Mesendoderm (in vitro differentiated cells): Measurements from ENCODE around the gene BABAM2.

Experiments
- DNase-seq: peaks from one replicate; pipeline ENCODE4 v3.0.0; 2013
- H2AK5ac ChIP-seq: 2 replicates; pipeline ENCODE4 v1.6.1; 2013; ENCODE audit warnings: low read length, inconsistent platforms
- H2BK120ac ChIP-seq: 2 replicates; pipeline ENCODE4 v1.6.1; 2013; ENCODE audit warnings: low read depth, mild to moderate bottlenecking, low read length, moderate library complexity, mixed read lengths
- H2BK15ac ChIP-seq: replicated peaks from 2 replicates; pipeline ENCODE4 v1.6.1; 2013; ENCODE audit warnings: low read depth, mild to moderate bottlenecking, moderate library complexity
- H2BK5ac ChIP-seq: 2 replicates; pipeline ENCODE4 v1.6.1; 2013; ENCODE audit warnings: low read length, inconsistent platforms
- H3K18ac ChIP-seq: 2 replicates; pipeline ENCODE4 v1.6.1; 2013; ENCODE audit warnings: mild to moderate bottlenecking, low read length, mixed read lengths
- H3K23ac ChIP-seq: one replicate; pipeline ENCODE4 v1.6.1; 2013; ENCODE audit warnings: low read length
- H3K27ac ChIP-seq: 2 replicates; pipeline ENCODE4 v1.5.1; 2013; ENCODE audit warnings: low read depth, mild to moderate bottlenecking, inconsistent platforms, low read length, moderate library complexity
- H3K27me3 ChIP-seq: 2 replicates; pipeline ENCODE4 v1.6.1; 2013; ENCODE audit warnings: low read length, control low read depth, mild to moderate bottlenecking, inconsistent platforms; ENCODE audit not compliant: insufficient read depth, poor library complexity
- H3K36me3 ChIP-seq: 2 replicates; pipeline ENCODE4 v1.6.1; 2013; ENCODE audit warnings: low read length, inconsistent platforms; ENCODE audit not compliant: control insufficient read depth, insufficient read depth
- H3K4ac ChIP-seq: one replicate; pipeline ENCODE4 v1.6.1; 2013; ENCODE audit warnings: low read depth, mild to moderate bottlenecking, low read length, moderate library complexity
- H3K4me1 ChIP-seq: 2 replicates; pipeline ENCODE4 v1.6.1; 2013; ENCODE audit warnings: low read depth, low read length, inconsistent platforms; ENCODE audit not compliant: control insufficient read depth
- H3K4me2 ChIP-seq: 2 replicates; pipeline ENCODE4 v1.6.1; 2013; ENCODE audit warnings: low read length
- H3K4me3 ChIP-seq: 2 replicates; pipeline ENCODE4 v1.5.1; 2013; ENCODE audit warnings: mild to moderate bottlenecking, low read length
- H3K56ac ChIP-seq: one replicate; pipeline ENCODE4 v1.6.1; 2013; ENCODE audit warnings: low read length
- H3K79me1 ChIP-seq: 2 replicates; pipeline ENCODE4 v1.6.1; 2013; ENCODE audit warnings: low read length, inconsistent platforms
- H3K79me2 ChIP-seq: 2 replicates; pipeline ENCODE4 v1.6.1; 2013; ENCODE audit warnings: mild to moderate bottlenecking, low read length; ENCODE audit not compliant: control insufficient read depth, insufficient read depth
- H3K9ac ChIP-seq: 2 replicates; pipeline ENCODE4 v1.6.1; 2013; ENCODE audit warnings: low read length, inconsistent platforms
- H4K5ac ChIP-seq: one replicate; pipeline ENCODE4 v1.6.1; 2013; ENCODE audit warnings: low read length
- H4K8ac ChIP-seq: one replicate; pipeline ENCODE4 v1.6.1; 2013; ENCODE audit warnings: low read depth, mild to moderate bottlenecking, control low read depth, low read length, moderate library complexity
- WGBS: extraction: QIAGEN DNeasy Blood & Tissue Kit; methylation state at CpG from one replicate; pipeline ENCODE4 v1.1.7; 2013; ENCODE audit warnings: low lambda C conversion rate, missing lambda C conversion rate; ENCODE audit not compliant: insufficient coverage; ENCODE audit errors: extremely low coverage; 5-methylcytosine and 5-hydroxymethylcytosine counted together

Gene BABAM2

DNA sequence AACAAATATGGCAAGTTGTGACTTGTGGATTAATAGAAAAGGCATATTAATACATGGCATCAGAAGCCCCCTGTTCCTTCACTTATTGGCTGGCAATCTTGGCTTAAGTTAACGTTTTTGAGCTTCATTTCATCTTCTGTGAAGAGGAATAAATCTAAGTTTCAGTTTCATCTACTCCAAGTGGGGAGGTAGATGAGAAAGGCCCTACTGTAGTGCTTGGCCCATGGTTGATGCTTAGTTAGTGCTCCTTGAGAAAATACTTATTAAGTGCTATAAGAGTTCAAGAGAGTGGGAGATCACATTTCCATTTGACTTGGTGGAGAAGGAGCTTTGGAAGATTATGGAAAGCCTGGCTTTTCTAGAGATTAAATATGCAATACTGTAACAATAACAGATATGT, 244.3 kb downstream of the BABAM2 start:
- no peaks in the 10 kb centered on the region for H3K27me3 ChIP-seq
- H4K8ac ChIP-seq: no peak overlapping the region
- no peaks in the 10 kb centered on the region for H3K36me3 ChIP-seq
- H4K5ac ChIP-seq: no peak overlapping the region
- H3K79me1 ChIP-seq: no peaks in the 10 kb centered on the region
- H3K4me2 ChIP-seq: no peak overlapping the region
- no CpG with 5 or more reads among the region's 1 CpG for WGBS
- no peak overlapping the region for H3K4me3 ChIP-seq
- no peak overlapping the region for H2BK15ac ChIP-seq
- H3K4ac ChIP-seq: no peak overlapping the region
- no peaks in the 10 kb centered on the region for H3K4me1 ChIP-seq
- H2BK120ac ChIP-seq: no peak overlapping the region
- H2BK5ac ChIP-seq: no peak overlapping the region
- no peak overlapping the region for H3K23ac ChIP-seq
- DNase-seq: no peak
- H3K9ac ChIP-seq: no peak overlapping the region
- no peak overlapping the region for H2AK5ac ChIP-seq
- no peak overlapping the region for H3K27ac ChIP-seq
- no peak overlapping the region for H3K18ac ChIP-seq
- H3K56ac ChIP-seq: no peak overlapping the region
- H3K79me2 ChIP-seq: no peaks in the 10 kb centered on the region

DNA sequence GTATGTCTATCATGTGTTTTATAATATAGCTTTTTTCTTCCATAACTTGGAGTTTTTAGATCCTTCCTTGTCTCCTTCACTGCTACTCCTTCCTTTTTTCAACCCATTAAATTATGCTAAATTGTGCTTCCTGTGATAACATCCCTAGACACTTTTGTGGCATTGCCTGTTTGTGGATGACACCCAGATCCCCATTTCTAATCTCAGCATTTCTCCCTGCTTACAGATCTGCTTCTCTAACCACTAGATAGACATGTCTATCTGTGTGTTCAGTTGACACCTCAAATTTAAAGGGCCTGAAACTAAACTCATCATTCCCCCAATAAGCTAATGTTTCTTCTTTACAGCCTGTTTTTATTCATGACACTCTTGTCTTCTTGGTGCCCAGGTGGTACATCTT, 244.8 kb downstream of the BABAM2 start:
- Histone ChIP-seq H3K9ac (no peak overlapping the region), H3K27ac (no peak overlapping the region), H3K4me2 (no peak overlapping the region), H2BK15ac (no peak overlapping the region), H4K8ac (no peak overlapping the region), H3K27me3 (no peaks in the 10 kb centered on the region), H4K5ac (no peak overlapping the region), H2BK120ac (no peak overlapping the region), H3K18ac (no peak overlapping the region), H3K4ac (no peak overlapping the region), H2AK5ac (no peak overlapping the region), H3K4me1 (no peaks in the 10 kb centered on the region), H3K79me1 (no peaks in the 10 kb centered on the region), H3K23ac (no peak overlapping the region), H3K36me3 (no peaks in the 10 kb centered on the region), H3K56ac (no peak overlapping the region), H3K79me2 (no peaks in the 10 kb centered on the region), H2BK5ac (no peak overlapping the region), H3K4me3 (no peak overlapping the region)
- DNase-seq: no peak

DNA sequence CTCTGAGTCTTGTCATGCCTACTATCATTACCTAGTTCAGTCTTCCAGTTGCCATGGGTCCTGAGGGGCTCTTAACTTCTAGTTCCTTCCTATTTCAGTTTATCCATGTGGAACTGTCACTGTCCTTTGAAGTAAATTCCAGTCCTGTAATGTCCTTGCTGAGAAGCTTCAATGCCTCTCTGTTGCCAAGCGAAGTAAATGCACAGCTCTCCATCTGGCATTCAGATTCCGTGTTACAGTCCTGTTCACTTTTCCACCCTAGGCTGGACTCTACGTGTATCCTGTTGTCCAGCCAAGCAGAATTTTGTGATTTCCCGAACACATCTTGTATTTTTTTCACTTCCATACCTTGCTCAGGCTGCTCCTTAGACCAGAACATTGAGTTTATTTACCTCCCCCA, 245.3 kb downstream of the BABAM2 start:
- Histone ChIP-seq H2BK5ac (no peak overlapping the region), H3K4me3 (no peak overlapping the region), H4K5ac (no peak overlapping the region), H3K18ac (no peak overlapping the region), H3K4me1 (no peaks in the 10 kb centered on the region), H3K27ac (no peak overlapping the region), H3K56ac (no peak overlapping the region), H3K36me3 (no peaks in the 10 kb centered on the region), H2BK15ac (no peak overlapping the region), H3K27me3 (no peaks in the 10 kb centered on the region), H3K9ac (no peak overlapping the region), H3K4me2 (no peak overlapping the region), H3K23ac (no peak overlapping the region), H2BK120ac (no peak overlapping the region), H3K4ac (no peak overlapping the region), H3K79me2 (no peaks in the 10 kb centered on the region), H4K8ac (no peak overlapping the region), H3K79me1 (no peaks in the 10 kb centered on the region), H2AK5ac (no peak overlapping the region)
- no CpG with 5 or more reads among the region's 4 CpGs for WGBS
- DNase-seq: no peak

DNA sequence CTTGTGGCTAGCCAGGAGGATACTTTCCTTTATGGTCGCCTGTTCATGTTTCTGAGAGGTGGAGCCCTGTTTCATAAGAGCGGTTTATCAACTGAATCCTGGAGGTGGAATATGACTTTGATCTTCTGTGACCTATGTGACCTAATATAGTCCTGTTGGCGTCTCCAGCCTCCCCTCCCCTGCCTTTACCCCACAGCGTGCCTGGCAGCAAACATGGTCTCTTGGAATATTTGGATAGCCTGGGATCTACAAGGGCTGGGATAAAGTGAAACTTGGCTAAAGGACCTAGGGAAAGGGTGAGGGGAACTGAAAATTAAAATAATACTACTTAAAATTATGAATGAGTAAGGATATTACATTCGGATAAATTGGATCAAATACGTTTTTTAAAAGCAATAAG, 246.0 kb downstream of the BABAM2 start:
- Histone ChIP-seq H2BK5ac (no peak overlapping the region), H3K56ac (no peak overlapping the region), H3K4me3 (no peak overlapping the region), H3K4ac (no peak overlapping the region), H2AK5ac (no peak overlapping the region), H3K79me2 (no peaks in the 10 kb centered on the region), H3K4me2 (no peak overlapping the region), H2BK120ac (no peak overlapping the region), H4K8ac (no peak overlapping the region), H4K5ac (no peak overlapping the region), H3K27me3 (no peaks in the 10 kb centered on the region), H2BK15ac (no peak overlapping the region), H3K4me1 (no peaks in the 10 kb centered on the region), H3K23ac (no peak overlapping the region), H3K9ac (no peak overlapping the region), H3K79me1 (no peaks in the 10 kb centered on the region), H3K36me3 (no peaks in the 10 kb centered on the region), H3K18ac (no peak overlapping the region), H3K27ac (no peak overlapping the region)
- WGBS: 100% methylated on average over 2 of the region's 6 CpGs
- DNase-seq: no peak

DNA sequence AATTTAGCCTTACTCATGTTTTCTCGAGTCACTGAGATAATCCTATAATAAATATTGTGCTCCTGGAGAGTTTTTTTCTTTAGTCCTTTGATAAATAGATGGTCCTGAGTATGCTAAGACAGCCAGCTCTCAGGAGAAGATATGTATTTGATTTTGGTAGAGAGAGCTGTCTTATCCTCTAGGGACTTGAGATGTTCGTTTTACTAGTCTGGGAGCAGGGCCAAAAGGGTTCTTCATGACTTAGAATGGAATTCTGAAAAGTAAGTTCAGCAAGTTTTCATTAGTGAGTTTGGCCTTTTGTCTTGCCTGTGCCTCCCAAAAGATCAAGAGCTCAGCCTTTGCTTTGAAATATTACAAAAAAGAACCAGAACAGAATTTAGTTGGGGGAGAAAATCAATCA, 246.7 kb downstream of the BABAM2 start:
- H3K4ac ChIP-seq: no peak overlapping the region
- H2BK15ac ChIP-seq: no peak overlapping the region
- no peaks in the 10 kb centered on the region for H3K36me3 ChIP-seq
- H4K8ac ChIP-seq: no peak overlapping the region
- H2BK120ac ChIP-seq: no peak overlapping the region
- DNase-seq: no peak
- no peaks in the 10 kb centered on the region for H3K4me1 ChIP-seq
- H3K27ac ChIP-seq: no peak overlapping the region
- H3K79me1 ChIP-seq: no peaks in the 10 kb centered on the region
- no peak overlapping the region for H3K4me2 ChIP-seq
- no peaks in the 10 kb centered on the region for H3K79me2 ChIP-seq
- no CpG with 5 or more reads among the region's 2 CpGs for WGBS
- no peaks in the 10 kb centered on the region for H3K27me3 ChIP-seq
- no peak overlapping the region for H3K9ac ChIP-seq
- H3K56ac ChIP-seq: no peak overlapping the region
- no peak overlapping the region for H2AK5ac ChIP-seq
- no peak overlapping the region for H3K4me3 ChIP-seq
- no peak overlapping the region for H3K18ac ChIP-seq
- no peak overlapping the region for H3K23ac ChIP-seq
- H4K5ac ChIP-seq: no peak overlapping the region
- H2BK5ac ChIP-seq: no peak overlapping the region

DNA sequence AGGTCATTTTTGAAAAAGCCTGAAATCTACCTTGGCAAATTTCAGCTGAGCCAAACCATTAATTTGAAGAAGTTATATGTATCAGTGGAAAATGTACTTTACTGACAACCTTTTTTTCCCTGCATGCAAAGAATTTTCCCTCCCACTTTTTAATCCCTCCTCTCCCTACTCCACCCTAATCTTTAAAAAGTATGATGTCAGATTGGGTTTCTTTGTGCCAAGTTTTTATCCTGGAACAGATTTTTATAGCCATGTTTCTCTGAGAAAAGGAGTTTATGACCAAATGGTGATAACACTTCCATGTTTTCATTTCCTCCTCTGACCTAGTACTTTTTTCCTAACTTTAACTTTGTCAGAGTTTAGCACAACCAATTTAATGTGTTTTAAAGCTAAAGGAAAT, 251.9 kb downstream of the BABAM2 start:
- Histone ChIP-seq H3K79me1 (no peaks in the 10 kb centered on the region), H3K18ac (no peak overlapping the region), H3K27me3 (no peaks in the 10 kb centered on the region), H2BK5ac (no peak overlapping the region), H2BK15ac (no peak overlapping the region), H3K4me1 (no peaks in the 10 kb centered on the region), H2AK5ac (no peak overlapping the region), H3K23ac (no peak overlapping the region), H3K4ac (no peak overlapping the region), H3K4me2 (no peak overlapping the region), H2BK120ac (no peak overlapping the region), H3K27ac (no peak overlapping the region), H3K4me3 (no peak overlapping the region), H3K79me2 (no peaks in the 10 kb centered on the region), H4K5ac (no peak overlapping the region), H3K9ac (no peak overlapping the region), H3K36me3 (no peaks in the 10 kb centered on the region), H4K8ac (no peak overlapping the region), H3K56ac (no peak overlapping the region)
- DNase-seq: no peak
